Neutrophil (primary cell): Measurements from ENCODE around the gene ACBD7.

Experiments used
- H3K27ac ChIP-seq: fragments of 200-600 bp; sonication (generic); 2 replicates; pipeline ENCODE4 v1.5.1; 2016; ENCODE audit warnings: mild to moderate bottlenecking, moderate library complexity
- H3K27me3 ChIP-seq: fragments of 200-600 bp; sonication (generic); 2 replicates; pipeline ENCODE4 v1.6.0; 2016; ENCODE audit warnings: mild to moderate bottlenecking
- H3K36me3 ChIP-seq: fragments of 200-600 bp; sonication (generic); 2 replicates; pipeline ENCODE4 v1.5.1; 2017
- H3K4me1 ChIP-seq, 2 experiments: fragments of 200-600 bp in 1 of 2; sonication (generic) in 1 of 2; 1 replicate in 1 of 2; 2 replicates in 1 of 2; pipeline versions ENCODE4 v1.5.1 to v1.6.1; 2013 to 2016; ENCODE audit warnings: low read depth in 1 of 2, low read length in 1 of 2, mild to moderate bottlenecking in 1 of 2, moderate library complexity in 1 of 2; ENCODE audit not compliant: control insufficient read depth in 1 of 2, insufficient read depth in 1 of 2
- H3K4me3 ChIP-seq, 2 experiments: fragments of 200-600 bp in 1 of 2; sonication (generic) in 1 of 2; 1 replicate in 1 of 2; 2 replicates in 1 of 2; pipeline ENCODE4 v1.5.1; 2013 to 2016; ENCODE audit warnings: low read depth in 1 of 2, low read length in 1 of 2, mild to moderate bottlenecking in 1 of 2, moderate library complexity in 1 of 2
- H3K9me3 ChIP-seq: fragments of 200-600 bp; sonication (generic); 2 replicates; pipeline ENCODE4 v1.5.1; 2016
- TF ChIP-seq, protein P1 (sequence below): fragments of 200-600 bp; sonication (generic); IDR thresholded peaks from 2 replicates; pipeline ENCODE4 v1.5.1; 2016; ENCODE audit warnings: antibody characterized with exemption

ACBD7 gene

GRCh38 chr10:15124908-15125307 lies 36.3 kb upstream of the ACBD7 start:
- Histone ChIP-seq H3K9me3 (no peaks in the 10 kb centered on the region), H3K36me3 (no peaks in the 10 kb centered on the region), H3K4me1 (peaks cover 0 to 2% of the 10 kb centered on the region in 2 experiments), H3K4me3 (no peak overlapping the region), H3K27ac (no peak overlapping the region), H3K27me3 (no peaks in the 10 kb centered on the region)
- TF ChIP-seq, protein P1, sequence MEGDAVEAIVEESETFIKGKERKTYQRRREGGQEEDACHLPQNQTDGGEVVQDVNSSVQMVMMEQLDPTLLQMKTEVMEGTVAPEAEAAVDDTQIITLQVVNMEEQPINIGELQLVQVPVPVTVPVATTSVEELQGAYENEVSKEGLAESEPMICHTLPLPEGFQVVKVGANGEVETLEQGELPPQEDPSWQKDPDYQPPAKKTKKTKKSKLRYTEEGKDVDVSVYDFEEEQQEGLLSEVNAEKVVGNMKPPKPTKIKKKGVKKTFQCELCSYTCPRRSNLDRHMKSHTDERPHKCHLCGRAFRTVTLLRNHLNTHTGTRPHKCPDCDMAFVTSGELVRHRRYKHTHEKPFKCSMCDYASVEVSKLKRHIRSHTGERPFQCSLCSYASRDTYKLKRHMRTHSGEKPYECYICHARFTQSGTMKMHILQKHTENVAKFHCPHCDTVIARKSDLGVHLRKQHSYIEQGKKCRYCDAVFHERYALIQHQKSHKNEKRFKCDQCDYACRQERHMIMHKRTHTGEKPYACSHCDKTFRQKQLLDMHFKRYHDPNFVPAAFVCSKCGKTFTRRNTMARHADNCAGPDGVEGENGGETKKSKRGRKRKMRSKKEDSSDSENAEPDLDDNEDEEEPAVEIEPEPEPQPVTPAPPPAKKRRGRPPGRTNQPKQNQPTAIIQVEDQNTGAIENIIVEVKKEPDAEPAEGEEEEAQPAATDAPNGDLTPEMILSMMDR: no peak

DNA sequence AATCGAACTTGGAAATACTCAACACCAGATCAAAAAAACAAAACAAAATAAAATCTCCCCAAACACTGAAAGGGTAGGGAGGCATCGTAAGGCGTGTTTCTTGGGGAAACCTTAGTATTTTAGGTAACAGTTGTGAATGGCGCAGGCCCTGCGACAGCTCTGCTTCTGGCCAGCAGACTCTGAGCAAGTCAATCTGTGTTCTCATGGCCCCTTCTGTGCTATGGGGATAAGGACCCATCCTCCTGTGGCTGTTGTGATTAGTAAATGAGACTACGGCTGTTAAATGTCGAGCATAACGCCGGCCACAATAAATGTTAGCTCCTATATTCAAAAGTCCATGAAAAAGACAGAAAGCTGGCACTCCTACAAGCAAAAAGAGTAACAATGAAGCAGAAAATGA lies 35.6 kb upstream of the ACBD7 start:
- peaks cover 5 to 9% of the 10 kb centered on the region in 2 experiments for H3K4me1 ChIP-seq
- no peaks in the 10 kb centered on the region for H3K27me3 ChIP-seq
- TF ChIP-seq, protein P1: no peak
- no peak overlapping the region for H3K27ac ChIP-seq
- no peaks in the 10 kb centered on the region for H3K9me3 ChIP-seq
- no peaks in the 10 kb centered on the region for H3K36me3 ChIP-seq
- H3K4me3 ChIP-seq: no peak overlapping the region

DNA sequence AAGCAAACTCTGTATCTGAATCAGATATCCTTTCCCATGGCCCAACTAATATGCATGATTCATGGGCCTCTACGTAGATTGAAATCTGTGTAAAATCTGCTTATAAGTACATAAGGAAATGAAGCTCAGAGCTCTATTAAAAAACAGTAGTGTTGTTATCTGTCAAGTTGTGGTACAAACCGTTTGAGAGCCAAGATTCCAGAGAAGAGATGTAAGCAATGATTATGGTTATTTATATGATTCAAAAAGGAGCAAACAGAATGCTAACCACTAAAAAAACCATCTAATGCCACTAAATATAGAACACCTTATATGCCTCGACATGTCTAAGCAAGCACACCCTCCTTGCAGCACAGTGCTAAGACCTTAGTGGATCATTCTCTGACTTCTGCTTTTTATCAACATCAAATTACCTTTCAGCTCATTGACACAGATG lies 35.2 kb upstream of the ACBD7 start:
- H3K9me3 ChIP-seq: no peaks in the 10 kb centered on the region
- no peaks in the 10 kb centered on the region for H3K36me3 ChIP-seq
- H3K27ac ChIP-seq: no peak overlapping the region
- H3K4me3 ChIP-seq: no peak overlapping the region
- H3K4me1 ChIP-seq: peaks cover 10 to 14% of the 10 kb centered on the region in 2 experiments
- no peaks in the 10 kb centered on the region for H3K27me3 ChIP-seq
- TF ChIP-seq, protein P1: no peak

- Histone ChIP-seq H3K36me3 (no peaks in the 10 kb centered on the region), H3K27me3 (no peaks in the 10 kb centered on the region), H3K9me3 (no peaks in the 10 kb centered on the region), H3K27ac (no peak overlapping the region), H3K4me3 (no peak overlapping the region), H3K4me1 (peaks cover 13 to 20% of the 10 kb centered on the region in 2 experiments)
- TF ChIP-seq, protein P1: no peak
These were observed 34.0 kb upstream of the ACBD7 start for GRCh38 chr10:15122477-15123030.

GRCh38 chr10:15121707-15122106 lies 33.1 kb upstream of the ACBD7 start:
- Histone ChIP-seq H3K36me3 (no peaks in the 10 kb centered on the region), H3K27ac (no peak overlapping the region)

More at GRCh38 chr10:15121707-15122106, 33.1 kb upstream of the ACBD7 start:
- Histone ChIP-seq H3K4me1 (peaks cover 13 to 20% of the 10 kb centered on the region in 2 experiments), H3K9me3 (no peaks in the 10 kb centered on the region), H3K4me3 (no peak overlapping the region), H3K27me3 (no peaks in the 10 kb centered on the region)
- TF ChIP-seq, protein P1: no peak
